ENCODE measurements around the gene NCAPG2. TPM values are rescaled to one million over a fixed set of nuclear protein-coding genes. Genes with fewer than 3 reads are reported as not detected.

The NCAPG2 gene
- total RNA-seq, 1 experiment from 2014 or later, result 99.4 TPM

- no peak overlapping the region for H3K56ac ChIP-seq (ENCODE audit: insufficient read length, low read depth, low read length)
- Mint-ChIP-seq H3K4me1 (peaks cover 35 to 37% of the 10 kb centered on the region in 2 experiments), H3K36me3 (ENCODE audit: insufficient read depth in 1 of 3, low read depth in 3 of 3) (peaks cover 5 to 19% (median 18%) of the 10 kb centered on the region in 3 experiments; a peak in 6 of 7 replicates), H3K27ac (peak overlapping the region in 2 of 3 experiments; percentile 83 to 93; a peak in 4 of 7 replicates), H3K27me3 (ENCODE audit: low read depth) (no peaks in the 10 kb centered on the region), H3K9me3 (no peaks in the 10 kb centered on the region), H3K4me3 (no peak overlapping the region)
- no peaks in the 10 kb centered on the region for H3K9me3 ChIP-seq (ENCODE audit: control insufficient read depth, low read depth, low read length)
- H3K4me1 ChIP-seq (ENCODE audit: insufficient read depth, low read length), result peaks cover 8% of the 10 kb centered on the region
- WGBS (ENCODE audit: extremely low coverage, insufficient read length, low lambda C conversion rate), result no CpG with 5 or more reads among the region's 4 CpGs
- no peak overlapping the region for H2BK12ac ChIP-seq (ENCODE audit: insufficient read length, low read depth, low read length)
- no peaks in the 10 kb centered on the region for H3K23me2 ChIP-seq (ENCODE audit: insufficient read length, low read depth, low read length, poor library complexity, severe bottlenecking)
- no peak overlapping the region for H2AFZ ChIP-seq (ENCODE audit: low read length)
- H4K91ac ChIP-seq (ENCODE audit: insufficient read length, low read depth, low read length), result no peak overlapping the region
- H2BK5ac ChIP-seq (ENCODE audit: insufficient read length, low read length), result no peak overlapping the region
- H3K79me2 ChIP-seq (ENCODE audit: insufficient read depth, low read length), result no peaks in the 10 kb centered on the region
- H4K8ac ChIP-seq (replicated peaks; ENCODE audit: insufficient read length, low read depth, low read length), result no peak overlapping the region
- no peaks in the 10 kb centered on the region for H3K79me1 ChIP-seq (ENCODE audit: insufficient read depth, low read depth, low read length, poor library complexity, severe bottlenecking)
- H2BK120ac ChIP-seq (ENCODE audit: low read depth, low read length, poor library complexity, severe bottlenecking), result no peak overlapping the region
- no peak overlapping the region for H3K4ac ChIP-seq (ENCODE audit: low read depth, low read length)
- no peak overlapping the region for H2BK20ac ChIP-seq (ENCODE audit: low read depth, low read length, poor library complexity, severe bottlenecking)
- no peaks in the 10 kb centered on the region for H4K20me1 ChIP-seq (ENCODE audit: control insufficient read depth, insufficient read depth, insufficient read length)
- no peaks in the 10 kb centered on the region for H3K27me3 ChIP-seq (ENCODE audit: insufficient read depth, low read length)
- no peak overlapping the region for H3K18ac ChIP-seq (ENCODE audit: insufficient read length, low read depth, low read length)
- H2AK5ac ChIP-seq (ENCODE audit: insufficient read length, low read length), result no peak overlapping the region
- H3K9ac ChIP-seq (ENCODE audit: extremely low read depth, insufficient read length, low read length), result no peak overlapping the region
- no peak overlapping the region for H4K5ac ChIP-seq (ENCODE audit: insufficient read length, low read depth, low read length)
- no peak overlapping the region for H2BK15ac ChIP-seq (ENCODE audit: low read depth, low read length)
- H3T11ph ChIP-seq (ENCODE audit: low read length), result no peak overlapping the region
- H3K14ac ChIP-seq (ENCODE audit: insufficient read depth, low read length), result no peak overlapping the region
- no peak overlapping the region for H3K23ac ChIP-seq (ENCODE audit: insufficient read length, low read depth, low read length)
- H3K27ac ChIP-seq (ENCODE audit: insufficient read length, low read depth, low read length), result no peak overlapping the region
- no peak for TF ChIP-seq CTCF (conservative IDR thresholded peaks at IDR 0.05)
- no peak for DNase-seq
- H3K4me2 ChIP-seq (ENCODE audit: insufficient read depth, insufficient read length, low read length), result no peak overlapping the region
These were observed 85.9 kb downstream of the NCAPG2 start for GRCh38 chr7:158618745-158619140.
